ENCODE results near the gene PTPRA.

The PTPRA gene

DNA sequence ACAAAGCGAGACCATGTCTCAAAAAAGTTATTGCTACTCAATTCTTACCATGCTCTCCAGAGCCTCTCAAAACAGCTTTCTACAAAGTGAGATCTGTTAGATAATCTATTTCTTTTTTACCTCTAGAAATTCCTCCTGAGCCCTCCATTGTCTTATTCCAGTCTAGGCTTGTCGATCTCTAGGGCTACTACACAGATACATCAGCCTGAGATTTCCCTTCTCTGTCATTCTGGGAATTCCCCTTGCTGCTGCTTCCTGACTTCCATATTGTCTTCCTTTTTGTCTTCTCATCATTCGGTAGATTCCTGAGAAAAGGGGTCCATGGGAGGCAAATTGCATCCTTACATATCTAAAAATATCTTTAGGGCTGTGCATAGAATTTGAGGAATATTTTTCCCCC is 94.6 kb downstream of the PTPRA start:
- no peaks in the 10 kb centered on the region for H3K9me3 Mint-ChIP-seq
- peaks cover 46% of the 10 kb centered on the region for H3K36me3 Mint-ChIP-seq (ENCODE audit: low read depth)
- no peaks in the 10 kb centered on the region for H3K27me3 Mint-ChIP-seq
- H3K4me1 Mint-ChIP-seq (ENCODE audit: low read depth), result no peaks in the 10 kb centered on the region
- no peak overlapping the region for H3K4me3 Mint-ChIP-seq
- no peak overlapping the region for H3K27ac Mint-ChIP-seq

DNA sequence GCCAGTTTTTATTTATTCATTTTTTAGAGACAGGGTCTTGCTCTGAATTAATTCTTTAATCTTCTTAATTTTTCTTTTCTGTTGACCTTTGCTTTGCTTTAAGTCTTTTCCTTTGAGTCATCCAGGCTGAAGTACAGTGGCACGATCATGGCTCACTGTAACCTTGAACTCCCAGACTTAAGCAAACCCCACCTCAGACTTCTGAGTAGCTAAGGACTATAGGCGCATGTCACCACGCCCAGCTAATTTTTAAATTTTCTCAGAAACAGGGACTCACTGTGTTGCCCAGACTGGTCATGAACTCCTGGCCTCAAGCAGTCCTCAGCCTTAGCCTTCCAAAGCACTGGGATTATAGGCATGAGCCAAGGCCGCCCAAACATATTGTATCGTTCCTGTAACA is 98.8 kb downstream of the PTPRA start:
- Mint-ChIP-seq H3K4me3 (no peak overlapping the region), H3K27ac (no peak overlapping the region), H3K36me3 (ENCODE audit: low read depth) (peaks cover 54% of the 10 kb centered on the region), H3K9me3 (no peaks in the 10 kb centered on the region), H3K4me1 (ENCODE audit: low read depth) (peaks cover 4% of the 10 kb centered on the region), H3K27me3 (no peaks in the 10 kb centered on the region)

DNA sequence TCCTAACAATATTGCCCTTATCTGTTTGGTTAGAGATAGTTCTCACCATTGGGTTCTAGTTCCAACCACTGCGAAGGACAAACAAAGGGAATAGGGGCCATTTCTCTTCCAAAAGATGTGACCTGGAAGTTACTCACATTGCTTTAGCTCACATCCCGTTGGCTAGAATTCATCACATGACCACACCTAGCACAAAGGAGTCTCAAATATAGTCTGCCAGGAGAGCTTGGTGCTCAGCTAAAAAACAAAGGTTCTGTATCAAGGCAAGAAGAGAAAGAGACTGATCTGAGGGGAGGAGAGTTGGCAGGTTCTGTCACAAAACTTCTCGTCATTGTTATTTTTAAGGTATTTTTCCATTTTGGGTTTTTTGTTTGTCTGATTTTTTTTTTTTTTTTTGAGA is 100.3 kb downstream of the PTPRA start:
- Mint-ChIP-seq H3K36me3 (ENCODE audit: low read depth) (peaks cover 44% of the 10 kb centered on the region), H3K4me3 (no peak overlapping the region), H3K27ac (no peak overlapping the region), H3K27me3 (no peaks in the 10 kb centered on the region), H3K4me1 (ENCODE audit: low read depth) (peaks cover 12% of the 10 kb centered on the region), H3K9me3 (no peaks in the 10 kb centered on the region)

DNA sequence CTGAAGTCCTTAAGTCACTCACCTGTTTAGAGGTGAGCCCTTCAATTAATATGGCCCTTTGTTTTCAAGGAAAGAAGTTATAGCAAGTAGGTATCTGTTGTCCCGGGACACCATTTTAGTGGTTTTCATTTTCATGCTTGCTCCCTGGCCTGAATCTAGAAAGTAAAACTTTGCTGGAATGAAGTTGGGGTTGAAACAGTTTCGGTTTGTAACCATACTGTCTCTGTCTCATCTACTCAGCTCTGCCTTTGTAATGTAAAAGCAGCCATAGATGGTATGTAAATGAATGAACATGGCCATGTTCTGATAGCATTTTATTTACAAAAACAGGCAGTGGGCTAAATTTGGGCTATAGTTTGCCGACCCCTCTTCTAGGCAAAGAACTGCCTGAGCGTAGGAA is 105.2 kb downstream of the PTPRA start:
- H3K27me3 Mint-ChIP-seq, result no peaks in the 10 kb centered on the region
- H3K36me3 Mint-ChIP-seq (ENCODE audit: low read depth), result peaks cover 28% of the 10 kb centered on the region
- no peaks in the 10 kb centered on the region for H3K9me3 Mint-ChIP-seq
- H3K4me3 Mint-ChIP-seq, result no peak overlapping the region
- H3K27ac Mint-ChIP-seq, result no peak overlapping the region
- H3K4me1 Mint-ChIP-seq (ENCODE audit: low read depth), result peaks cover 27% of the 10 kb centered on the region

DNA sequence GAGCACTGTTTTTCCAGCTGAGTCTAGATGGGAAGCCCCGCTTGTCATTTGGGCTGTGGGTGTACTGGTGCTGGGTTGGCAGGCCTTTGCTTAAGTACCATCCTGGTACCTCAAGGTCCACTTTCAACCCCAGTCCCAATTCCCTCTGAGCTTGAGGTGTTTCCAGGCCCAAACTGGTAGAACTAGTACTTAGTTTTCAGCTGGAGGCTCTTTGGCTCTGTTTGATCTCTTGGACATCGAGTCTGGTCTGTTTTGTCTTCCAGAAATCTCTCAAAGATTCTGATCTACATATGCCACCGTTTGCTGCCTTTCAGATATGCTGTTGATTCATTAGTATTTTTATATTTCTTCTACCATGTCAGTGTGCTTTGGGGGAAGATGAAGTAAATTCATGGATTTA is 108.4 kb downstream of the PTPRA start:
- peaks cover 24% of the 10 kb centered on the region for H3K4me1 Mint-ChIP-seq (ENCODE audit: low read depth)
- H3K4me3 Mint-ChIP-seq, result no peak overlapping the region
- H3K36me3 Mint-ChIP-seq (ENCODE audit: low read depth), result peaks cover 20% of the 10 kb centered on the region
- no peak overlapping the region for H3K27ac Mint-ChIP-seq
- no peaks in the 10 kb centered on the region for H3K9me3 Mint-ChIP-seq
- no peaks in the 10 kb centered on the region for H3K27me3 Mint-ChIP-seq

DNA sequence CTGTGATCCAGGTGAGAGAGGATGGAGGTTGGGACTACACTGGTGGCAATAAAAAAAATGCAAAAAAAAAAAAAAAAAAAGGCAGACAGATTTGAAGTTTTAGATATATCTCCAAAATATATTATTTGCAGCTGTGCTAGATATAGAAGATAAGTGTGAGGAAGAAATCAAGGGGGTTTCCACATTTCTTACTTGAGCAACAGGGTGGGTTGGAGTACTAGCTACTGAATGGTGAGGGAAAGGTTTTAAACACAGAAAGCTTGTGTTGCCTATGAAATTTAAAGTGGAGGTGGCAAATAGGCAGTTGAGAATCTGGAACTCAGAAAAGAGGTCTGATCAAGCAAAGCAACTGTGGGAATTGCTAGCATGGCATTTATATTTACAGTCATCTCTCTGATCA is 110.2 kb downstream of the PTPRA start:
- Mint-ChIP-seq H3K27ac (no peak overlapping the region), H3K4me3 (no peak overlapping the region), H3K36me3 (ENCODE audit: low read depth) (peaks cover 38% of the 10 kb centered on the region), H3K27me3 (no peaks in the 10 kb centered on the region), H3K4me1 (ENCODE audit: low read depth) (peaks cover 17% of the 10 kb centered on the region), H3K9me3 (no peaks in the 10 kb centered on the region)

DNA sequence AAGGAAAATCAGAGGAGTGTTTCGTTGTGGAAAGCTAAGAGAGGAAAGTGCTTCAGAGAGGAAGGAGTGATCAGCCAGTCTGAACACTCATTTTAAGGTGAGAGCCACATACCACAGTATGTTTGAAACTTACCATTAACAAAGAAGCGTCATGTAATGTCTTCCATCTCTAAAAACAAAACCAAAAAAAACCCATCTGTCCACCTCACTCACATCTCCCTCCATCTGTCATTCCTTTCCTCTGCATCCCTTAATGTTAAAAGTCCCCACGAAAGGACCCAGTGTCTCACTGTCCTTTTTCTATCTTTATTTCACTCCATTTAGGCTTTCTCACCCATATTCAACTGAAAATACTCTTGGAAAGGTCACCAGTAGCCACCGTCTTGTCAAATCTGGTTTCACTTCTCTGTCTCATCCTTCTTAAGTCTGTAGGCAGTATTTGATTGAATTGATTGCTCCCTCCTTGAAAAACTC is 110.8 kb downstream of the PTPRA start:
- no peak overlapping the region for H3K4me3 Mint-ChIP-seq

DNA sequence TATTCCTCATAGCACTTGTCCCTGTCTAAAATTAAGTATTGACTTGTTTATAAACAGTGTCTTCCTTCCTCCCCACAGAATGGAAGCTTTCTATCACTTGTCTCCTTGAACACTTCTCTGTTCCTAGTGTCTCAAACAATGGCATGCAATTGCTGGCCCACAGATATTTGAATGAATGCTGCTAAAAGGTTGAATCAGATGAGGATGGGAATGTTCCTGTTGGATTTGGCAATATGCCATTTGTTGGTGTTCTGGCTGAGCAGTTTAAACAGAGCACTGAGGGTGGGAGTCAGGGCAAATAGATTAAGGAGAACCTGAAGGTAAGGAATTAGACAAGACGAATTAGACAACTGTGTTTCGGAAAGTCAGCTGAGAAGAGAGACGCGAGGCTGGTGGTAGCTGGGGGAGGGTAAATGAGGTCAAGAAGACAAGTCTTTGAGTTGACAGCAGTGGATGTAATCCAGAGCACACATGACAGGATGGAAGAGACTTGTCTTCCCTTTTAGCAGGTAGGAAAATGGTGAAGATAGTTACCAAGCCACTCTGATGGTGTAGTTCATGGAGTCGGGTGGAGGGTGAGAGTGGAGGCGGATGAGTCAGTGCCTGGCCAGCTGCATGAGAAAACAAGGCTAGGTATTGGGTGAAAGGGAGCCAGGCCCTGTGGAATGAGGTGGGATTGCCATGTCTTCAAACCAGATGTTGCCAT is 111.8 kb downstream of the PTPRA start:
- Mint-ChIP-seq H3K36me3 (ENCODE audit: low read depth) (peaks cover 49% of the 10 kb centered on the region), H3K27ac (no peak overlapping the region), H3K4me3 (no peak overlapping the region), H3K9me3 (no peaks in the 10 kb centered on the region), H3K4me1 (ENCODE audit: low read depth) (peaks cover 7% of the 10 kb centered on the region), H3K27me3 (no peaks in the 10 kb centered on the region)

More for the DNA sequence above, 110.8 kb downstream of the PTPRA start:
- H3K9me3 Mint-ChIP-seq, result no peaks in the 10 kb centered on the region
- peaks cover 43% of the 10 kb centered on the region for H3K36me3 Mint-ChIP-seq (ENCODE audit: low read depth)
- H3K4me1 Mint-ChIP-seq (ENCODE audit: low read depth), result peaks cover 11% of the 10 kb centered on the region
- H3K27me3 Mint-ChIP-seq, result no peaks in the 10 kb centered on the region
- no peak overlapping the region for H3K27ac Mint-ChIP-seq

DNA sequence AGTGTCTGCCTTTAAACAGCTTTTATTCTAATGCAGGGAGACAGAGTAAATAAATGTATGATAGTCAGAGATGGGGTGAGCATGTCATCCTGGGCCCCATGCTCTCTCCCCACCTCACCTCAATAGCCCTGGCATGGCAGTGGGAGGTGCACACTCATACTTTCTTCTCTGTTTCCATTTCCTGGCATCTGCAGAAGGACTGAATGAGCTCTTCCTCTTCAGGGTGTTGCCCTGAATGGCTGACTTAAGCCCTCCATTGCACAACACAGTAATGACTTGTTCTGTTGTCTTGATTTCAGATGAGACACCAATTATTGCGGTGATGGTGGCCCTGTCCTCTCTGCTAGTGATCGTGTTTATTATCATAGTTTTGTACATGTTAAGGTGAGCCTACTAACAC is 113.2 kb downstream of the PTPRA start:
- Mint-ChIP-seq H3K4me3 (peak overlapping the region; percentile 50), H3K9me3 (no peaks in the 10 kb centered on the region), H3K27me3 (no peaks in the 10 kb centered on the region), H3K27ac (no peak overlapping the region), H3K4me1 (ENCODE audit: low read depth) (peaks cover 7% of the 10 kb centered on the region), H3K36me3 (ENCODE audit: low read depth) (peaks cover 60% of the 10 kb centered on the region)

DNA sequence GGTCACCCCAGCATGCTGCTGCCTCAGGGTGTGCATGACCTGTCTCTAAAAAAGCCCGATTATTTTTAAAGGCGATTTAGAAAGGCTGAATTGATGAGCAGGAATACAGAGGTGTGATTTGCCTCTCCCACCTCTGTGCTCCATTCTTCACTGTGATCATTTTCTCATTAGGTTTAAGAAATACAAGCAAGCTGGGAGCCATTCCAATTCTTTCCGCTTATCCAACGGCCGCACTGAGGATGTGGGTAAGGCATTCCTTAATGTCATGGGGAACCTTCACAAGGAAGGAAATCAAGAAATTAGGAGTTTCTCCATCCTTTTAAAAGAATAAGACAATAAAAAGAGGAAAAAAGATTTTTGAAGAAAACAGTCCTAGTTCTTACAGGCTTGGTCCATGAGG is 114.6 kb downstream of the PTPRA start:
- Mint-ChIP-seq H3K9me3 (no peaks in the 10 kb centered on the region), H3K27ac (peak overlapping the region; percentile 57), H3K4me1 (ENCODE audit: low read depth) (peaks cover 2% of the 10 kb centered on the region), H3K27me3 (no peaks in the 10 kb centered on the region), H3K36me3 (ENCODE audit: low read depth) (peaks cover 64% of the 10 kb centered on the region), H3K4me3 (no peak overlapping the region)

DNA sequence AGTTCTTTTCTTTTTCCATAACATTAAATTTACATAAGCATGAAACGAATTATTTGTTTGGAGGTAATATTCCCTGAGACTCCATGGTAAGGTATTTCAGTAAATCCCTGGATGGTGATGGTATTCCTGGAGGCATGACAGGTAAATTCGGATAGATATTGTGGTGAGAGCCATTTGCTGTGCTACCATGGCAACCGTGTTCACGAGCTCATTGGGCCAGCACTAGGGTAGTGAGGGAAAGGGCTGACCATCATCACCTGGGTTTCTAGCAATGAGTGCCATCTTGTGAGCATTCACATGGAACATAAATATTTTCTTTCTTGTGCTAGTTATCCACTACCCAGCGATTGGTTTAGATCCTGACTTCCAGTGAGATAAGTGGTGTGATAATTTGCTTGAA is 118.3 kb downstream of the PTPRA start:
- no peaks in the 10 kb centered on the region for H3K9me3 Mint-ChIP-seq
- H3K27ac Mint-ChIP-seq, result no peak overlapping the region
- no peak overlapping the region for H3K4me3 Mint-ChIP-seq
- no peaks in the 10 kb centered on the region for H3K27me3 Mint-ChIP-seq
- peaks cover 7% of the 10 kb centered on the region for H3K4me1 Mint-ChIP-seq (ENCODE audit: low read depth)
- peaks cover 82% of the 10 kb centered on the region for H3K36me3 Mint-ChIP-seq (ENCODE audit: low read depth)

DNA sequence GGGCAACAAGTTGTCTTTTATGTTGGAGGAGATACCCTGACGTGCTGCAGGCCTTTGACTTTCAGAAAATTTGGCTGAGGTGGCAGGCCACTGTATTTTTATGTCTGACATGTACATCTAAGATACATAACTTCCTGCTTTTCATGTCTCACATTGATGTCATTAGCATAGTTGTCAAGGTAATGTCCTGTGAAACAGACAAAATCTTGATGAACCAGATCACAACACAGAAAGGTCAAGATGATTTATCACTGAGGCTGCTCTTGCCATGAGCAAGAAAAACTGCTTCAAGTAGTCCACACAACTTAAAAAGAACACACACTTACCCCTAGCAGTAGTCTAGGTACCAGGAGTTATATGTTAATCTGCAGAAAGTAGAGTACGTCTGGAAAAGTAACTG is 120.0 kb downstream of the PTPRA start:
- H3K9me3 Mint-ChIP-seq, result no peaks in the 10 kb centered on the region
- peaks cover 76% of the 10 kb centered on the region for H3K36me3 Mint-ChIP-seq (ENCODE audit: low read depth)
- H3K27ac Mint-ChIP-seq, result peak overlapping the region; percentile 27

DNA sequence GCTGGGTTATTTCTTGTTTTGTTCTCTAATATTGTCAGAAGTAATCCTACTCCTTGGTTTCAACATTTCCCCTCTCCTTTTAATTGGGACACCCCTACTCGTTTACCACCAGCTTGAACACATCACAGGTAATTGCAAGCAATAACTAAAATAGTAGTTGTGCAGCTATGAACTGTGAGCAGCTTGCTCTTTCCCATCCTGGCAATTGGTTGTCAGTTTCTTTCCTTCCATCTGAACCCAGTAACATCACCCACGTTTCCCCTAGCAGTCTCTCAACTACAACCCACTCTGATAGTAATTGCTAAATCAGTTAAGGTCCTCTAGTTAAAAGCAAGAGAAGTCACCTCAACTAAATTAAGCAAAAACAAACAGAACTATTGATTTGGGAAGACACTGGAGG is 122.5 kb downstream of the PTPRA start:
- no peak overlapping the region for H3K27ac Mint-ChIP-seq

More for the DNA sequence above, 120.0 kb downstream of the PTPRA start:
- no peaks in the 10 kb centered on the region for H3K27me3 Mint-ChIP-seq
- H3K4me3 Mint-ChIP-seq, result no peak overlapping the region
- H3K4me1 Mint-ChIP-seq (ENCODE audit: low read depth), result peaks cover 7% of the 10 kb centered on the region

DNA sequence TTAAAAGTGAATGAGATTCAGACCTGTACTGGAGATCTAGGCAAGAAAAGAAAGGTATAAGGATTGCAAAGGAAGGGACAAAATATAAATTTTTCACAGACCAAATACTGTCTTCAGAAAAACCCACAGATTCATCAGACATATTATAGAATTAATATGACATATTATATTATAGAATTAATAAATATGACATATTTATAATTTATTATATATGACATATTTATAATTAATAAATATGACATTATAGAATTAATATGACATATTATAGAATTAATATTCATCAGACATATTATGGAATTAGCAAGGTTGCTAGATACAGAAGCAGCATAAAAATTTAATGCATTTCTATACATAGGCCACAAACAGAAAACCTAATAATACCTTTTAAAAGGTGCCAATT is 125.4 kb downstream of the PTPRA start:
- no peak overlapping the region for H3K4me3 Mint-ChIP-seq
- no peaks in the 10 kb centered on the region for H3K9me3 Mint-ChIP-seq
- peaks cover 41% of the 10 kb centered on the region for H3K36me3 Mint-ChIP-seq (ENCODE audit: low read depth)
- H3K27ac Mint-ChIP-seq, result no peak overlapping the region
- no peaks in the 10 kb centered on the region for H3K4me1 Mint-ChIP-seq (ENCODE audit: low read depth)
- no peaks in the 10 kb centered on the region for H3K27me3 Mint-ChIP-seq

More for the DNA sequence above, 122.5 kb downstream of the PTPRA start:
- Mint-ChIP-seq H3K4me1 (ENCODE audit: low read depth) (peaks cover 7% of the 10 kb centered on the region), H3K36me3 (ENCODE audit: low read depth) (peaks cover 60% of the 10 kb centered on the region), H3K27me3 (no peaks in the 10 kb centered on the region), H3K4me3 (no peak overlapping the region), H3K9me3 (no peaks in the 10 kb centered on the region)

DNA sequence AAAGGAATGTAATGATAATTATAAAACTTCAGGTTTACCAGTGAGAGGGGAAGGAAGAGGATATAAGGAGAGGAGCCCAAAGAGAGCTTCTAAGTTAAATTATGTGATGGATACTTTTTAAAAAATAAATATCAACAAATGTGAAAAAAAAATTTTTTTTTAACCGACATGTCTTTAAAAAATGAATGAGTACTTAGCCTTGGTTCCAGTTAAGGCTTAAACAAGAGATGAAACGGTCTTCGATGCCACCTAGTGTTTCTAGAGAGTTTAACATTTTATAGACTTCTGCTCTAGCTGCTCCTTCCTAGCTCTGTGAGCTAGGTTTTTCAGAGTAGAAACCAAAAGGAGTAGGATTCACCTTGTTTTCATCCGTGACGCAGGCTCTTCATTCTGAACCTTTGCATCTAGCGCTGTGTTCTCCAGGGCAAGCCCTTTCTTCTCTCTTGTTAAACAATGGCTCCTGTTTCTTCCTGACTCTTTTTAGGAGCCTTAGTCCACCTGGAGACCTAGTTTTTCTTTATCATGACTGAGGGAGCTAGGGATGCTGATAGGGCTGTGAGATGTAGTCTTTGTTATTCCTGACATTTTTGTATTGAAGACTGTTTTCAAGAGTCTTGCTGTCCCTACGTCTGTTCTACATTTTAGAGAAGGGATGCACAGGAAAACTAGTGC is 127.7 kb downstream of the PTPRA start:
- no peaks in the 10 kb centered on the region for H3K4me1 Mint-ChIP-seq (ENCODE audit: low read depth)
- H3K36me3 Mint-ChIP-seq (ENCODE audit: low read depth), result peaks cover 39% of the 10 kb centered on the region
- H3K4me3 Mint-ChIP-seq, result no peak overlapping the region
- H3K9me3 Mint-ChIP-seq, result no peaks in the 10 kb centered on the region
- peak overlapping the region; percentile 15 for H3K27ac Mint-ChIP-seq
- no peaks in the 10 kb centered on the region for H3K27me3 Mint-ChIP-seq

DNA sequence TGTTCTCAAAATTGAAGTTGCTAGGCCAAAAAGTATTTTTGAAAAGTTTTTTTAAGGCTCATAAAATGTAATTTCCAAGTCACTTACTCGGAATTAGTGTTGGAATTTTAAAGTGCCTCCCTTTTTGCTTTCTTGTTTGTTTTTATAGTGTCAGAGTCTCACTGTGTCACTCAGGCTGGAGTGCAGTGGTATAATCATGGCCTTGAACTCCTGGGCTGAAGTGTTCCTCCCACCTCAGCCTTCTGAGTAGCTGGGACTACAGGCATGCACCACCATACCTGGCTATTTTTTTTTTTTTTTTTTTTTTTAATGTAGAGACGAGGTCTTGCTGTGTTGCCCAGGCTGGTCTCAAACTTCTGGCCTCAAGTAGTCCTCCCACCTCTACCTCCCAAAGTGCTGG is 130.1 kb downstream of the PTPRA start:
- H3K4me3 Mint-ChIP-seq, result no peak overlapping the region
- no peaks in the 10 kb centered on the region for H3K27me3 Mint-ChIP-seq
- peaks cover 41% of the 10 kb centered on the region for H3K36me3 Mint-ChIP-seq (ENCODE audit: low read depth)
- no peaks in the 10 kb centered on the region for H3K4me1 Mint-ChIP-seq (ENCODE audit: low read depth)
- no peaks in the 10 kb centered on the region for H3K9me3 Mint-ChIP-seq
- H3K27ac Mint-ChIP-seq, result no peak overlapping the region
